Measurements from ENCODE around the gene NKX1-1.

DNA sequence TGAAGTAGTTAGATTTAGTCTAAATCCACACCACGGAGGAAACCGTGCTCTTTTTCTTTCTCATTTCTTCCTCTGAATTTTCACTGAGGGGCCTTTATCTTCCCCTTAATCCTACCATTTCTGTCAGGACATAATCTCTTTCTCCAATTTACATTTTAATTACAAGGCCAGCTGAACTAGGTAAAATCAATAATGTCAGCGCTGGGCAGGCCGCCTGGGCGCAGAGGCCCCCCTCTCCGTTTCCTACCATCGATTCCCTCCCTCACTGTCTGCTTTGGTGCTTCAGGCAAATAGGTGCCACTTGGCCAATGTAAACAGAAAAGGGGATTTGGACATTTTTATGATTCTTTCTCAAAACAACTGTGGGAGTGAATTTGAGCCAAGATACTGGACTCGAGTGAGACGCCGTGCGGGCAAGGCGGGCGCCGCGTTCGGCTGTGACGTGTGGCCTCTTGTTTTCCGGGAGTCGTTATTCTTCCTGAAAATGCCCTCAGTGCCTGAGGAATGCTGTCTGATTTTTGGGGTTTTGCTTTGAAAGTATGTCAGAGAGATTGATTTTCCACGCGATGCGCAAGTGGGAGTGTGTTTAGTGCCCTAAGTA, 36.7 kb downstream of the NKX1-1 start:
- no peak for TF ChIP-seq POLR2A (IDR thresholded peaks at IDR 0.05)
- TF ChIP-seq CTCF (IDR thresholded peaks at IDR 0.05) = no peak

Measured in testis (tissue), 2 donors.